Upper lobe of left lung (tissue), 6 donors: ENCODE measurements around the gene CRISP3. TPM values are rescaled to one million over a fixed set of nuclear protein-coding genes. Genes with fewer than 3 reads are reported as not detected.

Experiments used
- ATAC-seq, 2 donors: fragments of 200-7000 bp; cut with Tn5 transposase; one replicate each; pipeline ENCODE4 v1.9.1; 2022; ENCODE audit warnings: mild to moderate bottlenecking in 2 of 2, moderate library complexity in 2 of 2; ENCODE audit not compliant: low FRiP score in 2 of 2
- DNase-seq, 2 donors: peaks; one replicate each; pipeline ENCODE4 v3.0.0-alpha.2; 2019 to 2020
- H3K27ac ChIP-seq, 4 donors: fragments of 200-600 bp; sonication (generic); one replicate each; pipeline ENCODE4 v1.5.1; 2016 to 2019
- H3K27me3 ChIP-seq, 4 donors: fragments of 200-600 bp; sonication (generic); one replicate each; pipeline ENCODE4 v1.5.1; 2017 to 2019
- H3K36me3 ChIP-seq, 4 donors: fragments of 200-600 bp; sonication (generic); one replicate each; pipeline ENCODE4 v1.5.1; 2016 to 2019
- H3K4me1 ChIP-seq, 4 donors: fragments of 200-600 bp; sonication (generic); one replicate each; pipeline ENCODE4 v1.5.1; 2018 to 2019
- H3K4me3 ChIP-seq, 4 donors: fragments of 200-600 bp; sonication (generic); one replicate each; pipeline ENCODE4 v1.5.1; 2017 to 2019; ENCODE audit warnings: mild to moderate bottlenecking in 2 of 4, moderate library complexity in 1 of 4
- H3K9me3 ChIP-seq, 4 donors: fragments of 200-600 bp; sonication (generic); one replicate each; pipeline ENCODE4 v1.5.1; 2018 to 2019
- EP300 ChIP-seq, 4 donors: sonication (generic); formaldehyde crosslinking; IDR thresholded peaks; one replicate each; pipeline ENCODE4 v1.5.1; 2017; ENCODE audit warnings: antibody characterized with exemption in 4 of 4, control low read depth in 2 of 4
- POLR2A ChIP-seq, 4 donors: fragments of 450-650 bp; IDR thresholded peaks; one replicate each; pipeline ENCODE4 v1.5.1; 2016 to 2017; ENCODE audit warnings: antibody characterized with exemption in 4 of 4, mild to moderate bottlenecking in 2 of 4
- POLR2AphosphoS5 ChIP-seq, 2 donors: sonication (generic); formaldehyde crosslinking; IDR thresholded peaks; one replicate each; pipeline ENCODE4 v1.5.1; 2017; ENCODE audit warnings: antibody characterized with exemption in 2 of 2
- WGBS, 2 donors: methylation state at CpG; one replicate each; pipeline ENCODE4 v1.1.5; 2017 to 2018; 5-methylcytosine and 5-hydroxymethylcytosine counted together
- total RNA-seq, 6 donors: library from RNA; depleted of rRNA in 4 of 6; stranded (reverse); fragments of >200 nt in 4 of 6; gene quantifications; one replicate each; pipeline versions ENCODE4 v1.1.0 to v1.2.1, GENCODE V29; 2016 to 2021
- TF ChIP-seq, protein P1 (sequence below), 6 experiments: fragments of 450-650 bp in 4 of 6; fragments of 200-600 bp in 2 of 6; sonication (generic) in 2 of 6; IDR thresholded peaks; one replicate each; pipeline ENCODE4 v1.5.1; 2016 to 2019; ENCODE audit warnings: antibody characterized with exemption in 6 of 6
- donor health status: DM: no; HTN: no; CAD: no; lungs with moderate emphysema.
- donor health status: DM: no; HTN: yes; CAD: no; lungs with severe emphysema.

CRISP3 gene
- total RNA-seq, 6 donors from 2014 or later = 0.20 to 1.4 (median 0.81) TPM; not detected in 1

DNA sequence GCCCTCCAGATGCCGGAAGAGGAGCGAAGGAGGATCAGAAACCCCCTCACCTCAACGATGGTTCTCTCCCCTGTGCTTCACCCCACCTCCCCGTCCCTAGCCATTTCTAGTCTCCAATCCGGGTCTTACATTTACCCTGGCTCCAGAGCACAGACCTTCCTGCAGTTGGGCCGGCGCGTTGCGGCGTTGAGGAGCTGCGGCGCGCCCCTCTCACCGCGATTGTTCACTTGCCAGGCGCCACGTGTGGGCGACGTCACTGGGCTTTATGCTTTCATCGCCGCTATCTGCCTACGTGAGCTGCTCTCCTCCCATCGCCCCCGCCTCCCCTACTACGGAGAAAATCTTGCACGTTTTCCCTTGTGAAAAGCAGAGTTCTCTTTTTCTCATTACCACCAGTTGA is 30.8 kb downstream of the CRISP3 start, which contains the start of gene CRISP2:
Gene CRISP2, minus strand, starts transcription at position 198 of the 400 bp plus-strand sequence. CDS start 4,347 bp downstream, outside the sequence.
- DNase-seq (peak in 1 of 2 donors; percentile 71), ATAC-seq (no peak)
- TF ChIP-seq, protein P1, sequence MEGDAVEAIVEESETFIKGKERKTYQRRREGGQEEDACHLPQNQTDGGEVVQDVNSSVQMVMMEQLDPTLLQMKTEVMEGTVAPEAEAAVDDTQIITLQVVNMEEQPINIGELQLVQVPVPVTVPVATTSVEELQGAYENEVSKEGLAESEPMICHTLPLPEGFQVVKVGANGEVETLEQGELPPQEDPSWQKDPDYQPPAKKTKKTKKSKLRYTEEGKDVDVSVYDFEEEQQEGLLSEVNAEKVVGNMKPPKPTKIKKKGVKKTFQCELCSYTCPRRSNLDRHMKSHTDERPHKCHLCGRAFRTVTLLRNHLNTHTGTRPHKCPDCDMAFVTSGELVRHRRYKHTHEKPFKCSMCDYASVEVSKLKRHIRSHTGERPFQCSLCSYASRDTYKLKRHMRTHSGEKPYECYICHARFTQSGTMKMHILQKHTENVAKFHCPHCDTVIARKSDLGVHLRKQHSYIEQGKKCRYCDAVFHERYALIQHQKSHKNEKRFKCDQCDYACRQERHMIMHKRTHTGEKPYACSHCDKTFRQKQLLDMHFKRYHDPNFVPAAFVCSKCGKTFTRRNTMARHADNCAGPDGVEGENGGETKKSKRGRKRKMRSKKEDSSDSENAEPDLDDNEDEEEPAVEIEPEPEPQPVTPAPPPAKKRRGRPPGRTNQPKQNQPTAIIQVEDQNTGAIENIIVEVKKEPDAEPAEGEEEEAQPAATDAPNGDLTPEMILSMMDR (IDR thresholded peaks at IDR 0.05) = no peak
- TF ChIP-seq POLR2A (IDR thresholded peaks at IDR 0.05) = no peak
- TF ChIP-seq POLR2AphosphoS5 (IDR thresholded peaks at IDR 0.05) = no peak
- no peak for TF ChIP-seq EP300 (IDR thresholded peaks at IDR 0.05)
- Histone ChIP-seq H3K27ac (no peak within 1 kb of the TSS), H3K4me3 (no peak within 1 kb of the TSS), H3K36me3 (no peaks in the 10 kb centered on the region), H3K9me3 (no peaks in the 10 kb centered on the region), H3K4me1 (no peaks in the 10 kb centered on the region), H3K27me3 (no peaks in the 10 kb centered on the region)
- WGBS, 2 donors = 59 to 62% methylated on average over 25 of the region's 26 CpGs

DNA sequence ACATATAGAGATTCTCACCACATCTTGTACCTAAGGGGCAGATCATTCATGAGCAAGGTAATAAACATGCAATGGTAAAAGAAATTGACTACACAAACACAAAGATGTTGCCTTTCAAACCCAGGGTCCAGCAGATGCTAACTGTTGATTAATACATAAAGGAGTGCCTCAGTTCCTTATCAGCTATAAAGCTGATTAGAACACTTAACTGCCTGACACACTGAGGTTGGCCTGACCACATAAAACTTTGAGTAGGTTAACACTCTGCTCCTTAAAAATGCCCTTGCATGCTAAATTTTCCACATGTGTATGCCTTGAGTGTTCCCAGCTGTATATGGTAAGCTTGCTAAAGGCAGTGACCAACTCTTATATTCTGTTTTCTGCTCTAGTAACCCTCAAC is 45.7 kb downstream of the CRISP3 start:
- peaks cover 0 to 8% (median 0%) of the 10 kb centered on the region in 4 donors for H3K9me3 ChIP-seq
- H3K27ac ChIP-seq = no peak overlapping the region
- DNase-seq = no peak
- no peaks in the 10 kb centered on the region for H3K27me3 ChIP-seq
- no peak overlapping the region for H3K4me3 ChIP-seq
- TF ChIP-seq EP300 (IDR thresholded peaks at IDR 0.05) (no peak), POLR2A (IDR thresholded peaks at IDR 0.05) (no peak)
- no peaks in the 10 kb centered on the region for H3K36me3 ChIP-seq
- ATAC-seq = no peak
- no peaks in the 10 kb centered on the region for H3K4me1 ChIP-seq

DNA sequence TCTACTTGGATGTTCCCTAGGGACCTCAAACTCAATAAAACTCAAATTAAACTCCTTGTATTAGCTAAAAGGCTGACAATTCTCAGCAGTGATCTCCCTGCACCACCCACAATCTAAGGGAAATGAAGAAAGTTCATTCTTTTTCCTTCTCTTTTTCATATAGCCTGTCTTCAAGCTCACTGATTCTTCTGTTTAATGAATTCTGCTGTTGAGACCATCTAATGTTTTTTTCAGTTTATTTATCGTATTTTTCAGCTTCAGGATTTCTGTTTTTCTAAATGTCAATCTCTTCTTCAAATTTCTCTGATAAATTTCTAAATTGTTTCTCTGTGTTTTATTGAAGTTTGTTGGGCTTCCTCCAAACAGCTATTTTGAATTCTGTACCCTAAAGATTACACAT is 50.7 kb downstream of the CRISP3 start:
- TF ChIP-seq POLR2AphosphoS5 (IDR thresholded peaks at IDR 0.05) (no peak), POLR2A (IDR thresholded peaks at IDR 0.05) (no peak), EP300 (IDR thresholded peaks at IDR 0.05) (no peak)
- TF ChIP-seq, protein P1 (IDR thresholded peaks at IDR 0.05) = no peak
- no peak overlapping the region for H3K4me3 ChIP-seq
- H3K9me3 ChIP-seq = no peaks in the 10 kb centered on the region
- DNase-seq (no peak), ATAC-seq (no peak)
- 69 to 87% methylated on average over 1 of the region's 1 CpG for whole genome bisulfite sequencing, 2 donors
- no peak overlapping the region for H3K27ac ChIP-seq
- no peaks in the 10 kb centered on the region for H3K27me3 ChIP-seq
- H3K36me3 ChIP-seq = no peaks in the 10 kb centered on the region
- H3K4me1 ChIP-seq = no peaks in the 10 kb centered on the region

GRCh38 chr6:49692534-49692933 is 51.7 kb downstream of the CRISP3 start:
- no peaks in the 10 kb centered on the region for H3K27me3 ChIP-seq
- 76 to 77% methylated on average over 2 of the region's 2 CpGs for WGBS, 2 donors
- TF ChIP-seq, protein P1 (IDR thresholded peaks at IDR 0.05) = no peak
- TF ChIP-seq POLR2AphosphoS5 (IDR thresholded peaks at IDR 0.05) (no peak), POLR2A (IDR thresholded peaks at IDR 0.05) (no peak), EP300 (IDR thresholded peaks at IDR 0.05) (no peak)
- DNase-seq (no peak), ATAC-seq (no peak)
- no peak overlapping the region for H3K27ac ChIP-seq
- no peaks in the 10 kb centered on the region for H3K9me3 ChIP-seq
- H3K4me3 ChIP-seq = no peak overlapping the region
- H3K36me3 ChIP-seq = no peaks in the 10 kb centered on the region
- H3K4me1 ChIP-seq = no peaks in the 10 kb centered on the region

Other genes with a start within 250 kb of the CRISP3 start
- gene GLYATL3, start 244.5 kb downstream of the CRISP3 start, total RNA-seq = not detected
- gene C6orf141, start 193.7 kb downstream of the CRISP3 start, total RNA-seq = 1 to 10 TPM; 1.2 to 2.9 (median 1.8) TPM
- under 1 TPM in 3 of 6 donors, not detected in 3; 0.46 to 0.81 (median 0.61) TPM for gene RHAG, start 107.5 kb downstream of the CRISP3 start, total RNA-seq
- under 1 TPM in 1 of 6 donors, not detected in 5; 0.61 TPM for gene CRISP2, start 30.8 kb downstream of the CRISP3 start, total RNA-seq
- not detected for gene PGK2, start 42.9 kb upstream of the CRISP3 start, total RNA-seq
- gene CRISP1, start 122.1 kb upstream of the CRISP3 start, total RNA-seq = not detected
- not detected for gene DEFB114, start 219.8 kb upstream of the CRISP3 start, total RNA-seq
- not detected for gene DEFB113, start 225.2 kb upstream of the CRISP3 start, total RNA-seq